Breast epithelium (tissue), 4 donors: ENCODE results near the gene CAPZA1. TPM values are rescaled to one million over a fixed set of nuclear protein-coding genes. Genes with fewer than 3 reads are reported as not detected.

Experiments
- DNase-seq, 2 donors: peaks; one replicate each; pipeline ENCODE4 v3.0.0-alpha.2; 2019; ENCODE audit warnings: low spot score in 2 of 2
- H3K27ac ChIP-seq, 2 donors: fragments of 200-600 bp; sonication (generic) in 1 of 2; one replicate each; pipeline ENCODE4 v1.5.1; 2016 to 2019; ENCODE audit warnings: mild to moderate bottlenecking in 1 of 2
- H3K27me3 ChIP-seq, 2 donors: fragments of 200-600 bp; sonication (generic) in 1 of 2; one replicate each; pipeline versions ENCODE4 v1.5.1 to v1.6.0; 2017 to 2019; ENCODE audit warnings: control low read depth in 1 of 2, mild to moderate bottlenecking in 1 of 2
- H3K36me3 ChIP-seq: fragments of 200-600 bp; one replicate; pipeline ENCODE4 v1.5.1; 2019
- H3K4me1 ChIP-seq, 2 donors: fragments of 200-600 bp; sonication (generic); one replicate each; pipeline ENCODE4 v1.5.1; 2016 to 2019; ENCODE audit warnings: control low read depth in 1 of 2
- H3K4me3 ChIP-seq, 3 donors: fragments of 200-600 bp; sonication (generic); 1 replicate in 2 of 3; 2 replicates in 1 of 3; pipeline ENCODE4 v1.5.1; 2016 to 2019; ENCODE audit warnings: mild to moderate bottlenecking in 3 of 3, moderate library complexity in 2 of 3
- H3K9me3 ChIP-seq, 2 donors: fragments of 200-600 bp; sonication (generic) in 1 of 2; one replicate each; pipeline ENCODE4 v1.5.1; 2016 to 2019; ENCODE audit warnings: control low read depth in 1 of 2
- POLR2A ChIP-seq: fragments of 450-650 bp; IDR thresholded peaks from one replicate; pipeline ENCODE4 v1.6.1; 2016; ENCODE audit warnings: antibody characterized with exemption, mild to moderate bottlenecking, moderate library complexity
- POLR2AphosphoS5 ChIP-seq, 3 donors: sonication (generic); formaldehyde crosslinking; IDR thresholded peaks; one replicate each; pipeline ENCODE4 v1.6.1; 2017; ENCODE audit warnings: antibody characterized with exemption in 3 of 3
- intact Hi-C: fragments of 100-400 bp; cut with DNase I; formaldehyde crosslinking; loops from one replicate; pipeline ENCODE4 v1.15.1; 2023; ENCODE audit warnings: low total_unique reads
- total RNA-seq, 3 donors: library from RNA; depleted of rRNA; stranded (reverse); fragments of >200 nt; gene quantifications; one replicate each; pipeline ENCODE4 v1.1.0, GENCODE V29; 2016
- TF ChIP-seq, protein P1 (sequence below), 3 donors: fragments of 450-650 bp; IDR thresholded peaks; one replicate each; pipeline ENCODE4 v1.5.1; 2016 to 2017; ENCODE audit warnings: antibody characterized with exemption in 3 of 3, mild to moderate bottlenecking in 3 of 3, moderate library complexity in 3 of 3

The CAPZA1 gene
- total RNA-seq, 3 donors from 2014 or later, result 139 to 161 (median 142) TPM

DNA sequence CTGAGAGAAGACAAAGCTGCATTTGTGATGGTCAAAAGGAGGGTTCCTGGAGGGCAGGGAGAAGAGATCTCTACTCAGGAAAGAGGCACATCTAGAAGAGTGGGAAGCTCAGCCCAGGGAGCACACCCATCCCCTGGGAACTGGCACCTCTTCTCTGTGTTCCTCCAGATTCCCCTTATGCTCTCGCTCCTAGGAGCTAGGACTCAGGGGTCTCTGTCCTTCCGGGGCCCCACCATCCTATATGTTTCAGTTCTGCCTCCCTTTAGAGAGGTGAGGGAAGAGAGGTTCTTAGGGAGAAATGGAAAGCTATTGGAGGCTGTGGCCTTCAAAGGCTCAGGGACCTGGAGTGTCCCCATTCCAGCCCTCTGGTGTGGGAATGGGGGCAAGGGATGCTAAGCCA, 100.1 kb downstream of the CAPZA1 start:
- peaks cover 7% of the 10 kb centered on the region in 2 donors for H3K4me1 ChIP-seq
- no peaks in the 10 kb centered on the region for H3K27me3 ChIP-seq
- no peak overlapping the region for H3K4me3 ChIP-seq
- no peaks in the 10 kb centered on the region for H3K36me3 ChIP-seq
- DNase-seq, result no peak
- no peak overlapping the region for H3K27ac ChIP-seq
- no peak for TF ChIP-seq POLR2AphosphoS5 (IDR thresholded peaks at IDR 0.05)
- no peak for TF ChIP-seq POLR2A
- TF ChIP-seq, protein P1, sequence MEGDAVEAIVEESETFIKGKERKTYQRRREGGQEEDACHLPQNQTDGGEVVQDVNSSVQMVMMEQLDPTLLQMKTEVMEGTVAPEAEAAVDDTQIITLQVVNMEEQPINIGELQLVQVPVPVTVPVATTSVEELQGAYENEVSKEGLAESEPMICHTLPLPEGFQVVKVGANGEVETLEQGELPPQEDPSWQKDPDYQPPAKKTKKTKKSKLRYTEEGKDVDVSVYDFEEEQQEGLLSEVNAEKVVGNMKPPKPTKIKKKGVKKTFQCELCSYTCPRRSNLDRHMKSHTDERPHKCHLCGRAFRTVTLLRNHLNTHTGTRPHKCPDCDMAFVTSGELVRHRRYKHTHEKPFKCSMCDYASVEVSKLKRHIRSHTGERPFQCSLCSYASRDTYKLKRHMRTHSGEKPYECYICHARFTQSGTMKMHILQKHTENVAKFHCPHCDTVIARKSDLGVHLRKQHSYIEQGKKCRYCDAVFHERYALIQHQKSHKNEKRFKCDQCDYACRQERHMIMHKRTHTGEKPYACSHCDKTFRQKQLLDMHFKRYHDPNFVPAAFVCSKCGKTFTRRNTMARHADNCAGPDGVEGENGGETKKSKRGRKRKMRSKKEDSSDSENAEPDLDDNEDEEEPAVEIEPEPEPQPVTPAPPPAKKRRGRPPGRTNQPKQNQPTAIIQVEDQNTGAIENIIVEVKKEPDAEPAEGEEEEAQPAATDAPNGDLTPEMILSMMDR (IDR thresholded peaks at IDR 0.05), result no peak
- intact Hi-C loops, result loop anchor here (5.0 to 10.0 kb wide), 2 partner anchors 88 to 335 kb away; no protein-coding TSS in a partner anchor
- H3K9me3 ChIP-seq, result no peaks in the 10 kb centered on the region

DNA sequence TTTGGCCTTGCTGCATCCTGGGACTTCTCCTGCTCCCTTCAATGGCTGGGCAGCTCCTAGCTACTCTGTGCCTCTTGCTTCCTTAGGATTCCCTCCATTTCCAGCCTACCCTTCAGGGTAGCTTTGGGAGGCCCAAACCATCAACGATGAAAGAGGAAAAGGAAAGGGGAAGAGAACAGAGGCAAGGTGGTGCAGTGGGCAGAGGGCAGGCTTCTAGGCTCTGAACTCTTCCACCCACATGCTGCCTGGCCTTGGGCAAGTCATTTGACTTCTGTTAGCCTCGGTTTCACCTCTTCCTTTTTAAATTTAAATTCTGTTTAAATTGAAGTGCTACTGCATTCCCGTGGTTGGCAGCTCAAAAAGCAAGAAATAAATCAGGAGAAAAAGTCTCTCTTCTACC, 101.2 kb downstream of the CAPZA1 start:
- Histone ChIP-seq H3K27me3 (no peaks in the 10 kb centered on the region), H3K27ac (no peak overlapping the region), H3K36me3 (no peaks in the 10 kb centered on the region), H3K9me3 (no peaks in the 10 kb centered on the region), H3K4me3 (no peak overlapping the region), H3K4me1 (peaks cover 7% of the 10 kb centered on the region in 2 donors)
- intact Hi-C loops, result loop anchor here (10.0 kb wide), 1 partner anchor 334 kb away; no protein-coding TSS in a partner anchor
- TF ChIP-seq, protein P1 (IDR thresholded peaks at IDR 0.05), result no peak
- TF ChIP-seq POLR2AphosphoS5 (IDR thresholded peaks at IDR 0.05) (no peak), POLR2A (no peak)
- no peak for DNase-seq

Other genes with a start within 250 kb of the CAPZA1 start
- gene CTTNBP2NL, start 223.6 kb upstream of the CAPZA1 start, total RNA-seq, result 10 to 100 TPM; 24.1 to 30.4 (median 25.9) TPM
- gene WNT2B, start 110.9 kb upstream of the CAPZA1 start, total RNA-seq, result 1 to 10 TPM; 2.9 to 6.1 (median 6.0) TPM
- 10 to 100 TPM; 20.6 to 36.0 (median 25.9) TPM for gene ST7L, start 691 bp upstream of the CAPZA1 start, total RNA-seq
- 10 to 100 TPM; 14.7 to 52.2 (median 42.6) TPM for gene MOV10, start 54.8 kb downstream of the CAPZA1 start, total RNA-seq
- gene RHOC, start 87.3 kb downstream of the CAPZA1 start, total RNA-seq, result 100 to 1,000 TPM; 150 to 302 (median 235) TPM
- gene PPM1J, start 95.5 kb downstream of the CAPZA1 start, total RNA-seq, result 1 to 10 TPM in 2 of 3 donors, under 1 TPM in 1; 0.32 to 5.3 (median 4.9) TPM